Transverse colon (tissue), 4 donors: Measurements from ENCODE around the gene AIPL1.

Experiments used
- CTCF ChIP-seq, 5 experiments: fragments of 200-600 bp in 3 of 5; fragments of 450-650 bp in 2 of 5; sonication (generic) in 3 of 5; IDR thresholded peaks; 1 replicate in 2 of 5; 2 replicates in 3 of 5; pipeline ENCODE4 v1.5.1; 2016 to 2017; ENCODE audit warnings: antibody characterized with exemption in 5 of 5, inconsistent platforms in 3 of 5, mild to moderate bottlenecking in 2 of 5, moderate library complexity in 1 of 5
- EP300 ChIP-seq: sonication (generic); formaldehyde crosslinking; IDR thresholded peaks from one replicate; pipeline ENCODE4 v1.6.1; 2017; ENCODE audit warnings: antibody characterized with exemption, low read depth
- POLR2A ChIP-seq: fragments of 450-650 bp; IDR thresholded peaks from one replicate; pipeline ENCODE4 v1.6.1; 2016; ENCODE audit warnings: antibody characterized with exemption, mild to moderate bottlenecking, moderate library complexity
- POLR2AphosphoS5 ChIP-seq, 3 donors: sonication (generic); formaldehyde crosslinking; IDR thresholded peaks; one replicate each; pipeline ENCODE4 v1.6.1; 2016; ENCODE audit warnings: antibody characterized with exemption in 3 of 3

DNA sequence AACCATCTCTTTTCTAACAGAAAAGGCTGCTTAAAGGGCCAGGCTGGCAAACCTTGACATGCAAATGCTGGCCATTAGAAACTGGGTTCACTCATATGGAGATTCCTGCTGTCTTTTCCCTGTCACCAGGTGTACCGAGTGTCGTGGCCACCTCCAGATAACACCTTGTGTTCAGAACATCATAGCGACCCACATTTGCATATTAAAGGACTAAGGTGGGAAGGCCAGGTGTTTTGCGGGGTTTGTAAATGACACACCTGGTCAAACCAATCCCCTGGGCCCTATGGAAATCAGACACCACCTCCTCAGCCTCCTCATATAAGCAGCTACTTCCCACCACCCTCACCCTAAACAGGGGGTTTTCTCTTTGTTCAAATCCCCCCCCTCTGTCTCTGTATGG, 2.5 kb upstream of the AIPL1 start:
- TF ChIP-seq POLR2A (no peak), CTCF (IDR thresholded peaks at IDR 0.05) (no peak), POLR2AphosphoS5 (IDR thresholded peaks at IDR 0.05) (no peak), EP300 (no peak)
